ENCODE measurements around the gene PTPRN.

DNA sequence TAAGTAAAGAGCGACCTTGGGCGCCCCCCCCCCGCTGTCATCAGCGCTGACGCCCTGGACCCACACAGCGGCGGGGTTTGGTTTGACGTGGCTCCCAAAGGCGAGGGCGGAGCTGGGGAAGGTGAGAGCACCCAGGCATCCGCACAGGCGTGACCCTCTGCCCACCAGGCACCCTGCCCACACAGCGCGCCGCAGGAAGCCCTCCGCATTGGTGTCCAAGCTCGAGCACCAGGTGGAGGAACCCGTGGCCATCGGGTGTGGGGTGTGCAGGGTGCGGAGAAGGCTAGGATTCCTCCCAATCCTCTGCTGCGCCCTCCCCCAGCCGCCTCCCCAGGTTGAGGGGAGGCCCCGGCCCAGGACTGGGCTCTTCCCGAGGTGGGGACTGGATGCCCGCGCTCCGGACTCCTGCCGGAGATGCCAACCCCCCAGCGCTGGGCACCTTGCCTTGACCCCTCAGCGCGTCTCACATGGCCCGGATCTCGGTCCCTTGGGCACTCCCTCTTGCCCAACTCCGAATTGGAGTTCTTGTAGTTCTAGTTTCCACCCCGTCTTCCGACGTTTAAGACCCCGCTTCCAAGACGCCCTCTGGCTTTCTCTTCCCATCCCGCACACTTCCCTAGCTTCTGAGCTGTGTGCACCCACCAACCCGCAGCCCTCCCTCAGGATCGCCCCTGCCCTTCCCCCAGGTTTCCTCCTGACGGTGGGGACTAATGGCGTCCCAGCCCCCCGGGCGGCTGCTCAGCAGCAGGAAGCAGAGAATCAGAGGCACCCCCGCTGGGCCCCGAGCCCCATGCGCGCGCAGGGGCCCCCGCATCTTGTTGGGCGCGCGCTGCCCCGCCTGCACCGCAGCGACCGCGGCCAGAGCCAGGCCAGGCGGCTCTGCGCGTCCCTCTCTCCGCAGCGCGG lies 49.2 kb upstream of the PTPRN start:
- no peak for TF ChIP-seq CTCF (IDR thresholded peaks at IDR 0.05; ENCODE audit: low read depth, low read length, poor library complexity, severe bottlenecking)
- TF ChIP-seq EZH2phosphoT487 (IDR thresholded peaks at IDR 0.05; ENCODE audit: borderline replicate concordance, low read length), result no peak
